ENCODE measurements around the gene CX3CR1.

GRCh38 chr3:39262846-39263245, 17.0 kb downstream of the CX3CR1 start:
- no peak for TF ChIP-seq POLR2A (IDR thresholded peaks at IDR 0.05)
- no peak for TF ChIP-seq CTCF (IDR thresholded peaks at IDR 0.05)

Data from Peyer's patch (tissue), 4 donors.